ENCODE data around the gene ATG2A. TPM values are rescaled to one million over a fixed set of nuclear protein-coding genes. Genes with fewer than 3 reads are reported as not detected.

ATG2A gene
- total RNA-seq, 1 experiment from 2014 or later = 24.7 TPM

DNA sequence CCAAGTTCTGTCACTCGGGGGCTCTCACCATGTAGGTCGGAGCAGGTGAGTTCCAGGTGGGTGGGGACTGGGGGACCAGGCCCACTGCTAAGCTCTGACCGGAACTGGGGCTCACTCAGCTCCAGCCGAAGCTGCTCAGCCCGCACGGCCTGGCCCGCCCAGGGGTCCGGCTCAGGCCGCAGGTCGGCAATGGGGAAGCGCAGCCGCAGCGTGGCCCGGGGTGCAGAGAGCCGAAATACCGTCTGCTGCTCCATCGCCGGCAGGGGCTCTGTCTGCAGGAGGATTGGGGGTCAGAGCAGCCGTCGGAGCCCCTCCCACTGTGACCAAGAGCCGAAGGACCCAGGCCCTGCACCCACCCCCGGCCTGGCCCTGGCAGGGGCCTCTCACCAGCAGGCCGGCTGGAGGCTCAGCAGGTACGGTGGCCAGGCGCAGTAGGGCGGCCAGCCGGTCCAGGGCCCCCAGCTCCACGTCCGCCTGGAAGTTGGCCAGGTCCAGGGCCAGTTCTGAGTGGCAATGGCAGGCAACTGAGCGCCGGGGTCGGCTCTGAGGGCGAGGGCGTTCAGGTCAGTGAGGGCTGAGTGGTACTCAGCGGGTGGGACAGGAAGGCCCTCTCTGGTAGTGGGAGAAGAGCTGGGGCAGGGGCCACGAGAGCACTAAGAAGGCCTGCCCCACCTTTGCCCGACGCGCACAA, 7.2 kb downstream of the ATG2A start:
- TF ChIP-seq SRF (IDR thresholded peaks at IDR 0.05; ENCODE audit: low read depth) (no peak), CEBPB (IDR thresholded peaks at IDR 0.05; ENCODE audit: low read depth) (no peak), YY1 (IDR thresholded peaks at IDR 0.05; ENCODE audit: extremely low read depth, insufficient replicate concordance, low read depth, low read length) (no peak), ZNF274 (IDR thresholded peaks at IDR 0.05; ENCODE audit: low read depth, low read length) (no peak), SP1 (IDR thresholded peaks at IDR 0.05; ENCODE audit: low read depth) (no peak), POLR2A (IDR thresholded peaks at IDR 0.05; ENCODE audit: borderline replicate concordance, extremely low read depth, insufficient read depth, insufficient read length) (no peak), FOSL1 (IDR thresholded peaks at IDR 0.05; ENCODE audit: low read depth) (no peak), ZFX (IDR thresholded peaks at IDR 0.05) (no peak), EZH2phosphoT487 (IDR thresholded peaks at IDR 0.05; ENCODE audit: borderline replicate concordance) (no peak)
- TF ChIP-seq, protein P1, sequence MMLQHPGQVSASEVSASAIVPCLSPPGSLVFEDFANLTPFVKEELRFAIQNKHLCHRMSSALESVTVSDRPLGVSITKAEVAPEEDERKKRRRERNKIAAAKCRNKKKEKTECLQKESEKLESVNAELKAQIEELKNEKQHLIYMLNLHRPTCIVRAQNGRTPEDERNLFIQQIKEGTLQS (IDR thresholded peaks at IDR 0.05) = no peak
- TF ChIP-seq, protein P2, sequence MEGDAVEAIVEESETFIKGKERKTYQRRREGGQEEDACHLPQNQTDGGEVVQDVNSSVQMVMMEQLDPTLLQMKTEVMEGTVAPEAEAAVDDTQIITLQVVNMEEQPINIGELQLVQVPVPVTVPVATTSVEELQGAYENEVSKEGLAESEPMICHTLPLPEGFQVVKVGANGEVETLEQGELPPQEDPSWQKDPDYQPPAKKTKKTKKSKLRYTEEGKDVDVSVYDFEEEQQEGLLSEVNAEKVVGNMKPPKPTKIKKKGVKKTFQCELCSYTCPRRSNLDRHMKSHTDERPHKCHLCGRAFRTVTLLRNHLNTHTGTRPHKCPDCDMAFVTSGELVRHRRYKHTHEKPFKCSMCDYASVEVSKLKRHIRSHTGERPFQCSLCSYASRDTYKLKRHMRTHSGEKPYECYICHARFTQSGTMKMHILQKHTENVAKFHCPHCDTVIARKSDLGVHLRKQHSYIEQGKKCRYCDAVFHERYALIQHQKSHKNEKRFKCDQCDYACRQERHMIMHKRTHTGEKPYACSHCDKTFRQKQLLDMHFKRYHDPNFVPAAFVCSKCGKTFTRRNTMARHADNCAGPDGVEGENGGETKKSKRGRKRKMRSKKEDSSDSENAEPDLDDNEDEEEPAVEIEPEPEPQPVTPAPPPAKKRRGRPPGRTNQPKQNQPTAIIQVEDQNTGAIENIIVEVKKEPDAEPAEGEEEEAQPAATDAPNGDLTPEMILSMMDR (IDR thresholded peaks at IDR 0.05 in 2 of 3, conservative IDR thresholded peaks at IDR 0.05 in 1 of 3; ENCODE audit: borderline replicate concordance in 1 of 3, insufficient read depth in 1 of 3, low read depth in 2 of 3, low read length in 2 of 3) = no peak
- Histone ChIP-seq H3K36me3 (ENCODE audit: control insufficient read depth in 1 of 2, insufficient read depth in 2 of 2, low read length in 2 of 2) (peaks cover 0 to 10% of the 10 kb centered on the region in 2 experiments; a peak in 2 of 4 replicates), H3K79me2 (ENCODE audit: insufficient read depth, low read length) (no peaks in the 10 kb centered on the region), H3K9me2 (ENCODE audit: insufficient read depth) (no peaks in the 10 kb centered on the region), H3K4me2 (ENCODE audit: low read length) (no peak overlapping the region), H3K27ac (ENCODE audit: low read depth, low read length) (no peak overlapping the region), H2AFZ (ENCODE audit: low read depth, low read length, poor library complexity, severe bottlenecking) (no peak overlapping the region), H3K4me1 (ENCODE audit: control insufficient read depth in 1 of 2, insufficient read depth in 2 of 2, low read length in 2 of 2) (no peaks in the 10 kb centered on the region), H4K20me1 (ENCODE audit: insufficient read depth) (no peaks in the 10 kb centered on the region), H3K9ac (ENCODE audit: low read length) (no peak overlapping the region), H3K9me3 (ENCODE audit: control insufficient read depth in 1 of 2, insufficient read depth in 1 of 2, low read depth in 1 of 2, low read length in 2 of 2) (no peaks in the 10 kb centered on the region), H3K27me3 (ENCODE audit: insufficient read depth, low read length) (no peaks in the 10 kb centered on the region), H3K4me3 (replicated peaks in 1 of 2; ENCODE audit: low read depth in 1 of 2, low read length in 2 of 2) (no peak overlapping the region)
- no peak for DNase-seq (ENCODE audit: low read depth, low spot score)
- ChIA-PET CTCF (no interaction called here), RAD21 (ENCODE audit: low non-redundant PET in 1 of 2, low total read pairs in 2 of 2, uncharacterized antibody in 2 of 2, unreplicated experiment in 2 of 2) (no interaction called here), POLR2A (no interaction called here)
- no peak for ATAC-seq
- intact Hi-C loops (cut with micrococcal nuclease) = loop anchor here (10.0 kb wide), 1 partner anchor 205 kb away; the partner anchor contains the start of genes TM7SF2 and ZNHIT2
- BruUV-seq (replicated peaks) = no TSS peak

Measured in HCT116 (cell line).